ENCODE measurements around the gene OR52B4. TPM values are rescaled to one million over a fixed set of nuclear protein-coding genes. Genes with fewer than 3 reads are reported as not detected.
A peak's percentile ranks its signal among the peaks of the same experiment; 100 is the strongest.
"Not testable (repeated sequence)": the region's sequence is repeated elsewhere in the genome, so short reads cannot be mapped to it uniquely, and the experiment has no call there.

OR52B4 gene
- total RNA-seq, result not detected in 3 replicates
- long read RNA-seq, result 0 reads

DNA sequence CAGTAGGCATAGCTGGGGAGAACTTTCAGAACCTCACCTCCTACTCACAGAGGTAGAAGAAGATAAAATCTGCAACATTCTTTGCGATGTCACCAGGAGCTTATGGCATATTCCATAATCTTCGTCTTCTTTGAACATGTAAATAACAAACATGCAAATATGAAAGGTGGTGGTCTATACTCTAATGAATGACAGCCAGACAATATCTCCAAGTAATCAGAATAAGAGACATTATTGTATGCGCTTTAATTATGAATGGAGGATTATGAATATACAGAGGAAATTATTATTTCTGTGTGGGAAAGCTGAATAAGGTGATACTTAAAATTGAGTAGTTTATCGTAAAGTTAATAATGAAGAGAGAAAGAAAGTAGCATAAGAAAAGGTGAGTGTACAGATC is at the start of gene OR52B4:
TSS of gene OR52B4 (minus strand) at position 101 of the 400 bp plus-strand sequence. CDS start at position 10, 91 bp downstream.
- Mint-ChIP-seq H3K4me1 (ENCODE audit: low read depth) (no peaks in the 10 kb centered on the region), H3K27me3 (ENCODE audit: low read depth) (peaks cover 7% of the 10 kb centered on the region), H3K9me3 (ENCODE audit: low read depth) (peaks cover 9% of the 10 kb centered on the region), H3K27ac (ENCODE audit: unreplicated experiment) (no peak within 1 kb of the TSS), H3K4me3 (ENCODE audit: unreplicated experiment) (no peak within 1 kb of the TSS), H3K36me3 (ENCODE audit: low read depth) (no peaks in the 10 kb centered on the region)
- DNase-seq (ENCODE audit: low spot score), result no peak
- no peak for TF ChIP-seq CTCF (IDR thresholded peaks at IDR 0.05)

DNA sequence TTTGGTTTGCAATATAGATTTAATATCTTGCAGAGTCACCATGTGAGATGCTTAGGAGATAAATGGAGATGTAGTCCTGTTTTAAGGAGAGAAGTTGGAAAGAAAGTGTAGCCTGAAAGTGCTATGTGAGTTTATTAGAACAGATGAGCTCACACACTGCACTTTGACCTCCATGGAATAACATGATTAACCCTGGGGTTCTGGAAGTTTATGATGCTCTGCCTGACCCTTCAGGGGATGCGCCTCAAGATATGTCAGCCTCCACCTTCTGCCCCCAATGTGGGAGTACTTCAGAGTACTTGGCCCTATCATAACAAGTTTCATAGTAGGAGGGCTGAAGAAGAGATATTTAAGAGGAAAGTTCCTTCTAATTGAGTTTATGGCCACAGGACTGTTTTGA is 48.6 kb upstream of the OR52B4 start:
- Mint-ChIP-seq H3K4me3 (ENCODE audit: unreplicated experiment) (no peak overlapping the region), H3K4me1 (ENCODE audit: low read depth) (no peaks in the 10 kb centered on the region), H3K27me3 (ENCODE audit: low read depth) (peaks cover 22% of the 10 kb centered on the region), H3K9me3 (ENCODE audit: low read depth) (no peaks in the 10 kb centered on the region), H3K36me3 (ENCODE audit: low read depth) (no peaks in the 10 kb centered on the region), H3K27ac (ENCODE audit: unreplicated experiment) (no peak overlapping the region)
- no peak for TF ChIP-seq CTCF (IDR thresholded peaks at IDR 0.05)
- DNase-seq (ENCODE audit: low spot score), result no peak

- Mint-ChIP-seq H3K9me3 (ENCODE audit: low read depth) (no peaks in the 10 kb centered on the region), H3K36me3 (ENCODE audit: low read depth) (no peaks in the 10 kb centered on the region), H3K4me3 (ENCODE audit: unreplicated experiment) (no peak overlapping the region), H3K27ac (ENCODE audit: unreplicated experiment) (no peak overlapping the region), H3K4me1 (ENCODE audit: low read depth) (no peaks in the 10 kb centered on the region), H3K27me3 (ENCODE audit: low read depth) (peaks cover 22% of the 10 kb centered on the region)
- DNase-seq (ENCODE audit: low spot score), result no peak
- TF ChIP-seq CTCF (IDR thresholded peaks at IDR 0.05), result no peak
Measured at GRCh38 chr11:4416306-4416705, 48.1 kb upstream of the OR52B4 start.

- not testable (repeated sequence) for DNase-seq (ENCODE audit: low spot score); H3K4me3 Mint-ChIP-seq (ENCODE audit: unreplicated experiment); H3K4me1 Mint-ChIP-seq (ENCODE audit: low read depth); H3K36me3 Mint-ChIP-seq (ENCODE audit: low read depth); H3K27ac Mint-ChIP-seq (ENCODE audit: unreplicated experiment)
- peaks cover 25% of the 10 kb centered on the region for H3K27me3 Mint-ChIP-seq (ENCODE audit: low read depth)
- peaks cover 16% of the 10 kb centered on the region for H3K9me3 Mint-ChIP-seq (ENCODE audit: low read depth)
Measured at GRCh38 chr11:4406206-4406605, 38.0 kb upstream of the OR52B4 start.

DNA sequence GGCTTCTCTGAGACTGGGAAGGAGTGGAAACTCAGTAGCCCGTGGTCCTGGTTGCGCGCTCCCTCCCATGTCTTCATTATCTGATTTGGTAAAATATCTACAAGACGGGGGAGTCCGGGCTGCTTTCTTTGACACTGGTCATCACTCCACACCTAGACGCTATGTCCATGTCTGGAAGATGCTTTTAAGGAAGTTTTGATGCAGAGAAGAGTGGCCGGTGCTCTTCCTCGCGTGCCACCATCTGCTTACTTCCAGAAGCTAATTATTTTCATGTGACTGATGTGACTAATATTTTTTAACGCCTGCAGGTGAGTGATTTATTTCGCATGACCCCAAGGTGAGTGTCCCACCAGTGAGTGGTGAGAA is 25.7 kb upstream of the OR52B4 start:
- peaks cover 15% of the 10 kb centered on the region for H3K4me1 Mint-ChIP-seq (ENCODE audit: low read depth)
- peak overlapping the region; percentile 88 for H3K4me3 Mint-ChIP-seq (ENCODE audit: unreplicated experiment)
- DNase-seq (ENCODE audit: low spot score), result no peak
- no peak for TF ChIP-seq CTCF (IDR thresholded peaks at IDR 0.05)
- no peak overlapping the region for H3K27ac Mint-ChIP-seq (ENCODE audit: unreplicated experiment)
- peaks cover 17% of the 10 kb centered on the region for H3K36me3 Mint-ChIP-seq (ENCODE audit: low read depth)
- H3K9me3 Mint-ChIP-seq (ENCODE audit: low read depth), result peaks cover 16% of the 10 kb centered on the region
- peaks cover 5% of the 10 kb centered on the region for H3K27me3 Mint-ChIP-seq (ENCODE audit: low read depth)

DNA sequence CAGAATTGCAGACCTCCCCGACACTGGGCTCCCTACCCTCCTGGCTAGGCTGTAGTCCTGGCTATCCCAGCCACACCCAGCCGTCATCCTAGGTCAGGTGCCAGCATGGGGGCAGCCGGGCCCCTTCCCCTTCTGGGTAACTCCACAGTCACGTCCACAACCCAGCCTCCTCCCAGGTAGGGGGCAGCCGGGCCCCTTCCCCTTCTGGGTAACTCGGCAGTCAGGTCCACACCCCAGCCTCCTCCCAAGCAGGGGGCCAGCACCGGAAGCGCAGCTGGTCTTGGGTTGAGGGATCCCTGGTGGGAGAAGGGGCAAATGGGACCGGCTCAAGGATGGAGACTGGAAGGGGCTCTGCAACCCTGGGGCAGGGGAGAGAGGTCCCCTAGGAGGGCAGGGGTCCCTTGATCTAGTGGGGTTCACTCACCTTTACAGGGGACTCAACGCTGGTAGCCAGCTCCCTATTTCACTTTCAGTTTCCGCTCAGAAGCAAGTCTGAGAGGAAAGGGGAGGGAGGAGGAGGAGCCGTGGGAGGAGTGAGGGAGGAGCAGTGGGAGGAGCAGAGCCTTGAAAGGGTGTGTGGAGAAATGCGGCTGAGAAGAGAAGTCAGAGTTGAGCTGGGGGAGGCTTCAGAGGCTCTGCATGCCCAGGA is 25.1 kb upstream of the OR52B4 start, which contains the start of gene TRIM21:
TSS of gene TRIM21 (minus strand) at position 494 of the 649 bp plus-strand sequence. CDS start 3,293 bp downstream, outside the sequence.
- peaks cover 21% of the 10 kb centered on the region for H3K36me3 Mint-ChIP-seq (ENCODE audit: low read depth)
- H3K4me3 Mint-ChIP-seq (ENCODE audit: unreplicated experiment), result peak within 1 kb of the TSS; percentile 88
- H3K9me3 Mint-ChIP-seq (ENCODE audit: low read depth), result peaks cover 12% of the 10 kb centered on the region
- H3K27ac Mint-ChIP-seq (ENCODE audit: unreplicated experiment), result peak within 1 kb of the TSS; percentile 68
- no peak for DNase-seq (ENCODE audit: low spot score)
- H3K27me3 Mint-ChIP-seq (ENCODE audit: low read depth), result peaks cover 5% of the 10 kb centered on the region
- peaks cover 15% of the 10 kb centered on the region for H3K4me1 Mint-ChIP-seq (ENCODE audit: low read depth)
- TF ChIP-seq CTCF (IDR thresholded peaks at IDR 0.05), result no peak

All from chondrocyte (in vitro differentiated cells).